ENCODE data around the gene TMPRSS4. TPM values are rescaled to one million over a fixed set of nuclear protein-coding genes. Genes with fewer than 3 reads are reported as not detected.

TMPRSS4 gene
- total RNA-seq, 1 experiment from 2014 or later, result not detected

- Histone ChIP-seq H3K27ac (ENCODE audit: insufficient read length, low read depth, low read length) (no peak overlapping the region), H3K79me1 (ENCODE audit: insufficient read depth, low read depth, low read length, poor library complexity, severe bottlenecking) (no peaks in the 10 kb centered on the region), H2BK5ac (ENCODE audit: insufficient read length, low read length) (no peak overlapping the region), H3K27me3 (ENCODE audit: insufficient read depth, low read length) (no peaks in the 10 kb centered on the region), H3K9me3 (ENCODE audit: control insufficient read depth, low read depth, low read length) (no peaks in the 10 kb centered on the region), H3K23me2 (ENCODE audit: insufficient read length, low read depth, low read length, poor library complexity, severe bottlenecking) (no peaks in the 10 kb centered on the region), H3K4me2 (ENCODE audit: insufficient read depth, insufficient read length, low read length) (no peak overlapping the region), H3K14ac (ENCODE audit: insufficient read depth, low read length) (no peak overlapping the region), H4K20me1 (ENCODE audit: control insufficient read depth, insufficient read depth, insufficient read length) (no peaks in the 10 kb centered on the region), H4K8ac (replicated peaks; ENCODE audit: insufficient read length, low read depth, low read length) (no peak overlapping the region), H2BK20ac (ENCODE audit: low read depth, low read length, poor library complexity, severe bottlenecking) (no peak overlapping the region), H3K56ac (ENCODE audit: insufficient read length, low read depth, low read length) (no peak overlapping the region), H2AFZ (ENCODE audit: low read length) (no peak overlapping the region), H3K23ac (ENCODE audit: insufficient read length, low read depth, low read length) (no peak overlapping the region), H4K91ac (ENCODE audit: insufficient read length, low read depth, low read length) (no peak overlapping the region), H3T11ph (ENCODE audit: low read length) (no peak overlapping the region), H2BK15ac (ENCODE audit: low read depth, low read length) (no peak overlapping the region), H3K9ac (ENCODE audit: extremely low read depth, insufficient read length, low read length) (no peak overlapping the region), H2BK12ac (ENCODE audit: insufficient read length, low read depth, low read length) (no peak overlapping the region), H2AK5ac (ENCODE audit: insufficient read length, low read length) (no peak overlapping the region), H2BK120ac (ENCODE audit: low read depth, low read length, poor library complexity, severe bottlenecking) (no peak overlapping the region), H3K18ac (ENCODE audit: insufficient read length, low read depth, low read length) (no peak overlapping the region), H4K5ac (ENCODE audit: insufficient read length, low read depth, low read length) (no peak overlapping the region), H3K79me2 (ENCODE audit: insufficient read depth, low read length) (no peaks in the 10 kb centered on the region), H3K4me1 (ENCODE audit: insufficient read depth, low read length) (no peaks in the 10 kb centered on the region; the same call in 1 of the 2 replicates), H3K4ac (ENCODE audit: low read depth, low read length) (no peak overlapping the region)
- DNase-seq, result no peak
- WGBS (ENCODE audit: extremely low coverage, insufficient read length, low lambda C conversion rate), result no CpG with 5 or more reads among the region's 18 CpGs
- TF ChIP-seq CTCF (conservative IDR thresholded peaks at IDR 0.05), result no peak
- Mint-ChIP-seq H3K36me3 (ENCODE audit: insufficient read depth in 1 of 3, low read depth in 3 of 3) (no peaks in the 10 kb centered on the region; a peak in 2 of 7 replicates), H3K27ac (no peak overlapping the region; a peak in 1 of 7 replicates), H3K4me1 (peaks cover 14 to 34% of the 10 kb centered on the region in 2 experiments), H3K9me3 (peaks cover under 1 to 1% of the 10 kb centered on the region in 2 experiments; a peak in 1 of 5 replicates), H3K4me3 (no peak overlapping the region), H3K27me3 (ENCODE audit: low read depth) (peaks cover 18% of the 10 kb centered on the region)
Measured at GRCh38 chr11:118081241-118081958, 4.5 kb downstream of the TMPRSS4 start.
